HG03064 (cell line): ENCODE data around the gene FBN1.

Experiments
- ATAC-seq: cut with Tn5 transposase; IDR thresholded peaks from one replicate; pipeline ENCODE4 v1.9.1; 2021; ENCODE audit warnings: low read depth; ENCODE audit not compliant: unreplicated experiment

FBN1 gene

DNA sequence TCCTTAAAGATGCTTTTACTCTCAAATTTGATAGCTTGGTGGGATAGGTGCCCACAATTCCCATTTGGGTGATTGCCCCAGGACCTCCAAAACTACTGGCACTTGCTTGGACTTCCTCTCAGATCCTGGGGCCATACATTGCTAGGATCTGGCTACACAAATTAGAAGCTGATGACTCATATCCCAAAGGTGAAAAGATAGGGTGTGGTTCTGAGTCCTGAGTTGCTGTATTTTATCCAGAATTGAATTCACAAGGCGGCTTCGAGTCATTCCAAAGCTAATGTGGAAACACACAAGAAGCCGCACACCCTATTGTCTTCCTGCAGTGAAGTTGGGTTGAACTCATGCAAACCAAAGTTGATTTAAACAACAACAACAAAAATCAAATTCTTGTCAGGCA is 260.9 kb downstream of the FBN1 start:
- ATAC-seq = no peak

DNA sequence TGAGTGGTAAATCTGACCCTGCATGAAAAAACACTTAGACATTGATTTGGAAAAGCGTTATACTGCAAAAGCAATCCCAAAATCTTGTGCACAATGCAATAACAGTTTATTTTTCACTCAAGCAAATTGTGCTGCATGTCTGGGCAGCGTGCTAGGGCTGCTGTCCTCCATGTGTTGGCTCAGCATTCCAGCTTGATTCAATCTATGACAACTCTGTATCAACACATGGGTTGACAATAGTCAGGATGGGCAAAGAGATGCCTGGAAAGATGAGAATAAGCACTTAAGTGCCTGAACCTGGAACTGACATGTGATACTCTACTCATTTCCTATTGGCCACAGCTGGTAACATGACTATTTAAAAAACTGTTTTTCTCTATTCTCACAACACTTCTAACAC is 262.5 kb downstream of the FBN1 start:
- no peak for ATAC-seq

DNA sequence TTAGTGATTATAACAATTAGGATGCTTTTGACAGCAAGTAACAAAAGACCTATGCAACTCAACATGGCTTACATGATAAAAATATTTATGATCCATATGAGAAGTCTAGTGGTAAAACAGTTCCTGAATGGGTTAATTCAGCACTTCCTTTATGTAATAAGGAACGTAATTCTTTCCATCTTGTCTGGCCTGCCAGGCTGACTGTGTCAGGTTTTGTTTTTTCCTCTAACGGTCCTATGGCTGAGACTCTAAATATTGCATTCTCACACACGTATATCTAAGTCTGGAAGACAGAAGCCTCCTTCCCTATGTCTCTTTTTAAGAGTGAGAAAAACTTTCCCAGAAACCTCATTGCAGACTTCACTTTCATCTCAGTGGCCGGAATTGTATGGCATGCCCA is 263.6 kb downstream of the FBN1 start:
- ATAC-seq = no peak

DNA sequence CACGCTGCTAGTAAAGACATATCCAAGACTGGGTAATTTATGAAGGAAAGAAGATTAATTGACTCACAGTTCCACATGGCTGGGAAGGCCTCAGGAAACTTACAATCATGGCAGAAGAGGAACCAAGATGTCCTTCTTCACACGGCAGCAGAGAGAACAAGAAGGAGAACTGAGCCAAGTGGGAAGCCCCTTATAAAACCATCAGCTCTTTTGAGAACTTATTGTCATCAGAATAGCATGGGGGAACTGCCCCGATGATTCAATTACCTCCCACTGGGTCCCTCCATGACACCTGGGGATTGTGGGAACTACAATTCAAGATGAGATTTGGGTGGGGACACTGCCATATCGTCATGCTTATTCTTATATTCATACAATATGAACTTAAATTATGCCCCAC is 265.3 kb downstream of the FBN1 start:
- ATAC-seq = no peak

DNA sequence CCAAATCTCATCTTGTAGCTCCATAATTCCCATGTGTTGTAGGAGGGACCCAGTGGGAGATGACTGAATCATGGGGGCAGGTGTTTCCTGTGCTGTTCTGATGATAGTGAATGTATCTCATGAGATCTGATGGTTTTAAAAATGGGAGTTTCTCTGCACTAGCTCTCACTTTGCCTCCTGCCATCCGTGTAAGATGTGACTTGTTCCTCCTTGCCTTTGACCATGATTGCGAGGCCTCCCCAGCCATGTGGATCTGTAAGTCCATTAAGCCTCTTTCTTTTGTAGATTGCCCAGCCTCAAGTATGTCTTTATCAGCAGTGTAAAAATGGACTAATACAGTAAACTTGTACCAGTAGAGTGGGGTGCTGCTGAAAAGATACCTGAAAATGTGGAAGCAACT is 269.7 kb downstream of the FBN1 start:
- ATAC-seq = no peak

DNA sequence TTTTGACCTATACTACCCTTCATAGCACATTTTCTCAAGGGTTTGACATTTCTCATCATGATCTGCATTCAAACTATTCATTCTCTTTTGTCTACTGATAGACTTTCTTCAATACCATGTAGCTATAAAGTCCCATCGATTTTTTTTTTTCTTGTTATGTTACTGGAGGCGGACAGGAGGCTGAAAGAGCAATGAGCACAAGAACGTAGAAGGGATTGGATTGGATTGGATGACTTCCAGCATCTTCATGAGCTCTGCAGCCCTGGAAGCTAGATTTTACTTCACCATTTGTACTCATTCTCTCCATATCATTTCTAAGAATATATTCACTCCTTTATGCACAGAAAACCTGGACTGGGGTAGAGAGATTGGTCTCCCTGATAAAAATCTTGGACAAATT is 271.0 kb downstream of the FBN1 start:
- no peak for ATAC-seq

DNA sequence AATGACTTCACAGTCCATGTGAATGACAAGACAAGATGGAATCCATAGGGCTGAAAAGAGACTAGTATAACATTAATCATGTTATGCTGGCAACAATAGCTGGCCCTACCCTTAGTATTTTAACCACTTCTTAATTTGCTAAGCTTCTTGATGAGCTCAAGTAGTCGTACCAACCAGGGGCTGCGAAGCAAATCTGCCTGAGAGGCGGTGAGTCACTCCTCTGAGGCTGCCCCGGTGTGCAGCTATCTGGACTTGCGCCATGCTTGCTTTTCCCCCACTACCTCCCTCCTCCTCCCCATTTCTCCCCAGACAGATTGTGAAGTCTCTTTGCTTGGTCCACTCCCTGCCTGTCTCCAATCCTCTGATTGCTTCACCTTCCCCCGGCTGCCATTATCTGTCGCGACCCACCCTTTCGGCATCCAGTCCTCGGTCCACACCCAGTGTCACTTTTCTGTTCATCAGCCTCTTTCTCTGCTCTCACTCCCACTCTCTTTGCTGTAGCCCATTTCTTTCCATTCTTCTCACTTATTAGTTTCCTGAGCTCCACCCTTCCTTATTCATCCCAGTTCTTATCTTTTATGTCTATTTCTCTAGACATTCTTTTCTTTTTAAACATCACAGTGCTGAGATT is 271.6 kb downstream of the FBN1 start:
- no peak for ATAC-seq

DNA sequence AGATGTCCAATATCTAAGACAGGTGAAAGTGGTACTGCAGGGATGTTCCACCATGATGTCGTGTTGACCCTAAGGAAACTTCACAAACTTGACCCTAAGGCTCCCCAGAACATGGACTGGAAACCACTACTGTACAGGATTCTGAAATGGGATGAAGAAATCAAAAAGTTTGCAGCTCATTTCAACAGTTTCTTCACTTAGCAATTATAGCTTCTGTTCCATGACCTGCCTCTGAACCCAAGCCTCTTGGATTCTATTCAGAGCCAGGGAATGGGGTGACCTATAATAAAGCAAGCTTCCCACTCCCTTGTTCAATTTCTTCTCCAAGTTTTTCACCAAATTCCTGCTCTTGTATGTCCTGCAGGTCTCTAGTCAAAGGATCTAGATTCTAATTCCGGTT is 273.5 kb downstream of the FBN1 start:
- ATAC-seq = no peak

DNA sequence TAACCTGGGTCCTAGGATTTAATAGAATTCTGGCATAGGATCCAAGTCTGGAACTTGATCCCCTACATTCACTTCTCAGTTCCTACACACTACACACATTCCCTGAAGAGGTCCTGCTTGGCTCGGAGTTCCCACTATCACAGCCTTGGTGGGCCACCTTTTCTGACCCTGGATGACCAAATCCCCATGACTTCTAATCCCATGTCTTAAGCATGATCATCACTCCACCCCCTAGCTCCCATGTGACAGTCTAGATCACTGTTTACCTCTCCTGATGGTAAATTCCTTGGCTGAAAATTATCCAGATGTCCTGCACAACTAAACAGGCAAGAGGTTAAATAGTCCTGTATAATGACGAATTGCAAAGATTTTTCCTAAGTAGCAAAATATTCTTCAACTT is 274.0 kb downstream of the FBN1 start:
- ATAC-seq = no peak

DNA sequence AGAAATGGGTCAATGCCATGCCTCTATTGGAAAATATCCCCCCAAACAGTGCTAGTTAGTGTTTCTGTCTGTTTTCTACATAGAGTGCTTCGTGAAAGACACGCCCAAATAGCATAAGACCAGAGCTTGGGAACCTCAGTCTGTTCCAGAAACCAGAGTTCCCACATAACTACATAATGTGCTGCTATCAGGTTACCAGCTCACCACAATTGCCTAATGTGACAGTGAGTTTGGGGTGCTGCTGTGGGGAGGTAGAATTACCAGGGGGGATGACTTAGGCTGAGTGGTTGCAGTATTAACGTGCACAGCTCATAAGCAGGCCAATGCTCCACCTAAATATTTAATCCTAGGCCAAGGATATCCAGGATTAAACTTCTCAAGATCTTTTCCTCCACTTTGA is 275.0 kb downstream of the FBN1 start:
- ATAC-seq = no peak

DNA sequence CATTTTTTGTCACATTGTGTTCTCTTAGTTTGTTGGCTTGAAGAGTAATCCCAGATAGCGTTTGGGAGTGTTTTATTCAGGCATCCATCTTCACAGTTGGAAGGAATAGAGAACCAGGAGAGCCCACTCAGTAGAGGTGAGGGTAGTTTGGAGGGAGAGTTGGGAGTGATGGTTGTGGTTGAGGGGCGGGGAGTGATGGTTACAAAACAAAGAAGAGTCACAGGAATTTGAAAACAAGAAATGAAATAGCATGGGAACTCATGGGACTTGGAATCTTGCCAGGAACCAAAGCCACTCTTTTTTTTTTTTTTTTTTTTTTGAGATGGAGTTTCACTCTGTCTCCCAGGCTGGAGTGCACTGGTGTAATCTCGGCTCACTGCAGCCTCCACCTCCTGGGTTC is 278.0 kb downstream of the FBN1 start:
- ATAC-seq = no peak

DNA sequence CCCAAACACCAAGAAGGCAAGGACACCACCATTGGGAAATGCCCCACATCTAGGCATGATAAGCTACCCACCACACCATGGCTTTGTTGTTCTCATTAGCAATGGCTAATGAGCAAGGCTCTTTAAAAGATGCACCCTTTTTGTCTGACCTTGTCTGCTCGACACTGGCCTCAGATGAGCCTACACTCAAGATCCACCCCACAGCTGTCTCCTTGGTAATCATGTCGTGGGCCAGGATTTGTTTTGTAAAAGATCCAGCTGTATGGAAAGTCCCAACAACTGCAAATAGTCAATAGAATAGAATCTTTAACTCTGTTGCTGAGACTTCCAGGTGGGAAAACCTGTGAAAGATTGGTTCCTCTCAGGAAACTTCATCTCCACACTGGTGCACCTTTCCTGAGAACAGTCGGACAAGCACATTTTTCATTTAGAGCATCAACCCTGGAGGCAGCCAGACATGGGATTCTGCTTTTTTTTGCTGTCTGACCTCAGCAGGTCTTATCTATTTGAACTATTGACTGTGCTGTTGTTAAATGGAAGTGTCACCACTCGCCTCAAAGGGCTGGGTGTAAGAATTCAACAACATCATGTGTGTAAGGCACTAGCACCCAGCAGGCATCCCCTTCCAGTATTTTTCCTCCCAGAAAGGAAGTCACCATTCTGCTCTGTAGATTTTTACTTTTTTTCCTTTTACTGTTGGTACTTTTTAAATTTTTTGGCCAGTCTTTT is 278.8 kb downstream of the FBN1 start:
- no peak for ATAC-seq

DNA sequence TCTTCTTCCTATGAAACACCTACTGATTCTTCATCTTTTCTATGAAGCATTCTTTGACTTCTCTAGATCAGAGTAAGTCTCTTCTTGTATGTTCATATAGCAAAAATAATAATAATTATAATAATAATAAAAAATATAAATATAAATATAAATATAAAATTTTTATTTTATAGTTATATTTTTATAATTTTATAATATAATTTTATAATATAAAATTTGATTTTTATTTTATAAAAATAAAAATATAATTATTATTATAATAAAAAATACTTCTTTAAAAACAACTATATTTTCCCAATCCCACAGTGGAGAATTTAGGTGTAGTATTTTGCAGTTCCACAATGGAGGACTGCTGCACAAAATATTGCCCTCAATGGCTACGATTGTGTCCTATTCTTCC is 279.9 kb downstream of the FBN1 start:
- ATAC-seq = no peak

DNA sequence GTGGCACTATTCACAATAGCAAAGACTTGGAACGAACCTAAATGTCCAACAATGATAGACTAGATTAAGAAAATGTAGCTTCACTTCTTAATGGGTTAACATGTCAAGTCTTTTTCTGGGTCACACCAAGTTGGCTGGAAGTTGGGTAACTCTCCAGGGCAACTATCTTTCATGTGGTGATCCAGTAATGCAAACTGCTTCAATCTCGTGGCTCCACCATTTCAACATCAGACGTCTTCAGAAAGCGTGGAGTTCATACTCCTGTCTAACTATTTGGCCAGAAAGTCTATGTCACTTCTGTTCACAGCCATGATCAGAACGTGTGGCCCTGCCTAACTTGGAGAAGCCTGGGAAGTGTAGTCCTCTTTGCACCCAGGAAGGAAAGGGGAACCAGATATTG is 282.0 kb downstream of the FBN1 start:
- no peak for ATAC-seq

DNA sequence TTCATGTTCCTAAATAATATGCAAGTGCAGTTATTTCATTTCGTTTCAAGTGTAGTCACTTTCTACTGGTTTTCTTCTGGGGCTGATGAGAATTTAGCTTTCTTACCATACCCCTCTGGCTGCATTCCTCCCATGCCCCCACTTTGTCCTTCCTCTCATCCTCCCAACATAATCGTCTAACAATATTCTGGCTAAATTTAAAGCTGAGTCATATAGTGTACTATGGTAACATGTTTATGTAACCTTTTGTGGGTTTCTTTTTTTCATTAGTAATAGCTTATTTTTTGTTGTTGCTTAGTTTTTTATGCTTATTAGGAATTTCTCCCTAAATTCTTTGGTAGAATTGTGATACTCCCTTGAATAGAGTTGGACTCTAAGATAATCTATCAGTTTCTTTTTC is 283.8 kb downstream of the FBN1 start:
- no peak for ATAC-seq

DNA sequence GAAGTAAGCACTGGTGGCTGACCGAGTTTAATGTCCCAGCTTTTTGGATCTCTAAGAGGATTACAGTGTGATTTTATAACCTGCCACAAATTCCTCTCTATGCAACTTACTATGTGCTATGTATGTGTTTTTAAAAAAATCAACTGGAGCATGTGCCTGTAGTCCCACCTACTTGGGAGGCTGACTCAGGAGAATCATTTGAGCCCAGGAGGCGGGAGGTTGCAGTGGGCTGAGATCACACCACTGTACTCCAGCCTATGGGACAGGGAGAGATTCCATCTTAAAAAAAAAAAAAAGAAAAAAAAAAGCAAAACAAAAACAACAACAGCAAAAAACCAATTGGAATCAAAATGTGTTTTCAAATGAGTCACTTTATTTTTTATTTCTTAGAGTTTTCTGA is 284.7 kb downstream of the FBN1 start:
- no peak for ATAC-seq
